GM15510 (cell line): Measurements from ENCODE around the gene LRFN4.

Experiments used
- POLR2A ChIP-seq: IDR thresholded peaks from 3 replicates; pipeline ENCODE4 v1.6.1; 2011; ENCODE audit warnings: borderline replicate concordance; ENCODE audit not compliant: insufficient read length; ENCODE audit errors: extremely low read depth

The LRFN4 gene

DNA sequence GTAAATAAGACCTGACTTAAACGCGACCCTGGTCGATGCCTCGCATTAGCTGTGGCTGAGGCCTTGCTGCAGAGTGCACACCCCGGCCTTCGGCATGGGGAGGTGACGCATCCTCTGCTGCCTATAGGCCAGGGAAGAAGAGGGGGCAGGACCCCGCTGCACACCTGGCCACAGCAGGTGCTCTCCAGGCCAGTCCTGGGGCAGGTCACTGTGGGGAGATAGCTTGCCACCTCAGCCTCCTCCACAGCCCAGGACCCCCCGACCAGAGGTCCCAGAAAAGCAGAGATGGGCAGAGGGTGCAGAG lies 12.7 kb downstream of the LRFN4 start:
- no peak for TF ChIP-seq POLR2A

- TF ChIP-seq POLR2A, result no peak
Observed at GRCh38 chr11:66870131-66870530, 13.3 kb downstream of the LRFN4 start.

- TF ChIP-seq POLR2A, result no peak
Observed at GRCh38 chr11:66870616-66871520, 14.0 kb downstream of the LRFN4 start.

GRCh38 chr11:66871521-66871901 lies 14.6 kb downstream of the LRFN4 start:
- TF ChIP-seq POLR2A, result no peak

GRCh38 chr11:66874232-66874631 lies 17.4 kb downstream of the LRFN4 start:
- TF ChIP-seq POLR2A, result no peak

DNA sequence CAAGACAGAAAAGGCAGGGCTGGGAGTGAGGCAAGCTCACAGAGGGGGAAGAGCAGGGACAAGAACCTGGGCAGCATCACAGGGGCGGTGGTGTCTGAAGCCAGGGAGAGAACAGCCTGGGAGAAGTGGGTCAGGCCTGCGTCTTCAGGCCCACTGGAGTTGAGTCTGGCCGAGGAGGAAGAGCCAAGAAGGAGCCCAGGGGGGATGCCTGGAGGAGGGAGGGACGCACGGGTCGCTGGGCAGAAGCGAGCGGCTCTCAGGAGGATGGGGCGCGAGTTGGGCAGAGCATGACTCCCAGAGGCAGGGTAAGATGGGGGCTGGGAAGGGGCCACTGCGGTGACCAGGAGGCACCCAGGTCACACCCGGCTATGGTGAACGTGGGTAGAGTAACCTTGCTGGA lies 18.5 kb downstream of the LRFN4 start:
- no peak for TF ChIP-seq POLR2A

DNA sequence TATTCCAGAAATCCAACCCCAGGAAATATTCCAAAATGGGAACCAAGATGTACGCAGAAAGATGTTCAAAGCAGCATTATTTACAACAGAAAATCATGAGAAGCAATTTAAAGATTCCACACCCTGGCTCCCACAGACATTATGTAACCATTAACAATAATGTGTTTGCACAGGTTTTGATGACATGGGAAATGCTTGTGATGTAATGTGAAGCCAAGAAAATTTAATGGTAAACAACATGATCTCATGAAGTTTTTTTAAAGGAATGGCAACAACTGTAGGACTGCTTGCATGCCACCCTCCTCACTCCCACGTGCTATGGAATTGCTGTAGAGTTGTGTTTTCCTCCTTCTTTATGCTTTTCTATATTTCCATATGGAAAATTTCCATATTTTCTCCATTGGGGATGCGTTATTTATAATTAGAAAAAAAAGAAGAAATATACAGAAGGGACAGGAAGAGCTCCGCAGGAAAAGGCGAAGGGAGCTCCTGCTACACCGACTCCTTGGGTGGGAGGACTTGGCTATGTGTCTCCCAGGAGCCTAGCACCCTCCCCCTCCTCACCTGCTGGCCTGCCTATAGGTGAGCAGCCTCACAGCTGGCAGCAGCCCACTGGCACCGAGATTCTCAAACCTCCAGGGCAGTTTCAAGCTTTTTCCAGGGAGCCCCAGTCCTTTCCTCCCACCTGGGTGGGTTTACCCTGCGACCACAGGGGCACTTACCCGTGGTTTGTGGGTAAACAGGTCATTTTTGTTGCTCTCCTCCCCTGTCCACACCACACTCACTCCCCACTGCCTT lies 20.9 kb downstream of the LRFN4 start:
- TF ChIP-seq POLR2A, result no peak

DNA sequence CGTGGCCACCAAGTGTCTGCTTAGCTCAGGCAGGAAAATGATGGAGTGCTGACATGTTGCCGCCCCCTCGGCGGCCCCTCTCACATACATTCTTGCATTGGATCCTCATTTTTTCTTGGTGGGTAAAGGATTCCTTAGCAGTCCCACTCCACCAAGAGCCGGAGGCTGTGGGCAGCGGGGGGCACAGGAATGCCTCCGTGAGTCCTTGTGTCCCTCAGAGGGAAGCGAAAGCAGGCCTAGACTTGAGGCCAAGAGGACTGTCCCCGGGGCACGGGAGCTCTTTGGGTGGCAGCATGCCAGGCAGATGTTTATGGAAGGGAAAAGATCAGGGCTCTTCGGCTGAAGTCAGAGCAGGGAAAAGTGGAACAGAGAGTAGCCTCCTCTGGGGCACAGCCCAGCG lies 21.6 kb downstream of the LRFN4 start:
- TF ChIP-seq POLR2A, result no peak

DNA sequence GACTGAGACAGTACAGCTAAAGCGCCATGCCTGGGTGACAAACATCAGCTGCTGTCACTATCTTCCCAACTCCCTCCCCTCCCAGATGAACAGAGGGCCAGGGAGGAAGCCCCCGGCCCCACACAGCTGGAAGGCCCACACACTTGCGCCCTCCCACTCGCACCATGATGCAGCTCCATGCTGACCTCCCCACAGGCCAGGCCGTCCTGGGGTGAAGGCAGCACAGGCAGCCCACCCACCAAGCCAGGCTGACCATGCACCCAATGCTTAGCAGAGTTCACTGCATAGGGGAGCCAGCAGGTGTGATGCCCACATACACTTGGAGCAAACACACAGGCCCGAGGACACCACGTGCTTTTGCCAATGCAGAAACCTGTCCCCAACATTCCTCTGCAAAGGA lies 22.1 kb downstream of the LRFN4 start:
- TF ChIP-seq POLR2A, result no peak

GRCh38 chr11:66879583-66879982 lies 22.7 kb downstream of the LRFN4 start:
- no peak for TF ChIP-seq POLR2A

DNA sequence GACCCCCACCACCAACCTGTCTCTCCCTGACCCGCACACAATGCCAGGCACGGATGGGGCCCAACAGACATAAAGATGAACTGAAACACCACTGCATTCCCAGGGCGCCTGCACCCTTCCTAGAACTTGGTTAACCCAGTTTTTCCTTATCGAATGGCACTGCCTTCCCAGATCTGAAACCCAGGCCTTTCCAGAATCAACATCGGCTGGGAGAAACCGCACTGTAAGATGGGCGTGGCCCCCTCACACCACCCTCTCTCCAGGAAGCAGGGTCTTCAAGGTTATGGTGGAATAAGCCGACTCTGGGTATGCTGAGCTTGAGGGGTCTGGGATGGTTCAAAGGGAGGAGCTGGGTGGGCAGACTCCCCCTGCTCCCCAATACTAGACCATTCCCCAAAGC lies 23.1 kb downstream of the LRFN4 start:
- no peak for TF ChIP-seq POLR2A

- TF ChIP-seq POLR2A, result no peak
Observed at GRCh38 chr11:66880496-66881450, 23.9 kb downstream of the LRFN4 start.

DNA sequence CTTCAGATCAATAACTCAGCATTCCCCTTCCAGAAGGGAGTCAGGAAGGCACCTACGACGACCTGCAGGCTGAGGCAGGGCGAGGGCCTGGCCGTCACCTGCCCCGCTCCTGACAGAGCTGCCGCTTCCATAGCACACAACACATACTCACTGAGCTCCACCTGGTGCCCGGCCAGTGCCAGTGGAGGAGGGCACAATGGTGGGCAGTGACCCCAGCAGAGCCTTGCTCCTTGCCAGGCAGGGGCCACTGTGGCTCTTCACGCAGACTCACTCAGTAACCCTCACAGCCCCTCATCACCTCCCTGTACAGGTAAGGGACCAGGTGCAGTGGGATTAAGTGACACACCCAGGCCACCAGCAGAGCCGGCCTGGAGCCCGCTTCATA lies 24.6 kb downstream of the LRFN4 start:
- TF ChIP-seq POLR2A, result no peak

DNA sequence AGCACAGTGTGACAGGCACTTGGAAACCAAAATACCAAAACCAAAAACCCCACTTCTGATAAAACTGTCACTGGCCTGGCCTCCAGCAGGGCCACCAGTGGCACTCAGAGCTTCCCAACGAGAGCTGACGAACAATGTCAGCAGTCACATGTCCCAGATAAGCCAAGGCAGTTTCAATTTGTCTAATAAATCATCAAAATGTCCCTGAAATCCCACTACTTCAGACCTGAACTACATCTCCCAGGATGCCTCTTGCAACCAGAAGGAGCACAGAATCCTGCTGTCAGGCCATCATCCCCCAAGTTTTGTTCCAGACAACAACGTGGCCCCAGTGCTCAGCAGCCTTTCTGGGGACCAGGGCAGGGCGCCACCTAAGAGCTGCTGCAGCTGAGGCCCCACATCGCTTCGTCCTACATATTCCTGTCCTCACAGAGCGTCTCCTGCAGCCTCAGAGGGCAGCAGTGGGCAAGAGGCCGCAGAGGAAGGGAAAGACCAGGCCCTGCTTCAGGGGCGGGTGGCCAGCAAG lies 25.1 kb downstream of the LRFN4 start:
- no peak for TF ChIP-seq POLR2A

GRCh38 chr11:66882561-66883015 lies 25.7 kb downstream of the LRFN4 start:
- TF ChIP-seq POLR2A, result no peak
